Tibial nerve (tissue), 4 donors: ENCODE data around the gene MET. TPM values are rescaled to one million over a fixed set of nuclear protein-coding genes. Genes with fewer than 3 reads are reported as not detected.

Experiments used
- DNase-seq, 2 donors: peaks; one replicate each; pipeline ENCODE4 v3.0.0-alpha.2; 2019; ENCODE audit warnings: low spot score in 2 of 2
- H3K27ac ChIP-seq, 4 donors: fragments of 200-600 bp; sonication (generic) in 3 of 4; one replicate each; pipeline ENCODE4 v1.5.1; 2017 to 2019; ENCODE audit warnings: mild to moderate bottlenecking in 1 of 4
- H3K27me3 ChIP-seq, 2 donors: fragments of 200-600 bp; sonication (generic) in 1 of 2; one replicate each; pipeline versions ENCODE4 v1.5.1 to v1.6.0; 2017 to 2019
- H3K36me3 ChIP-seq, 3 donors: fragments of 200-600 bp; sonication (generic); one replicate each; pipeline ENCODE4 v1.5.1; 2018 to 2019
- H3K4me1 ChIP-seq, 4 donors: fragments of 200-600 bp; sonication (generic) in 3 of 4; one replicate each; pipeline ENCODE4 v1.5.1; 2017 to 2019
- H3K4me3 ChIP-seq, 4 donors: fragments of 200-600 bp; sonication (generic) in 3 of 4; one replicate each; pipeline ENCODE4 v1.5.1; 2017 to 2019; ENCODE audit warnings: mild to moderate bottlenecking in 1 of 4, moderate library complexity in 1 of 4
- H3K9me3 ChIP-seq, 4 donors: fragments of 200-600 bp; sonication (generic) in 3 of 4; one replicate each; pipeline ENCODE4 v1.5.1; 2017 to 2019
- CTCF ChIP-seq, 5 experiments: fragments of 200-600 bp in 3 of 5; fragments of 450-650 bp in 2 of 5; sonication (generic) in 3 of 5; IDR thresholded peaks; one replicate each; pipeline ENCODE4 v1.5.1; 2016 to 2019; ENCODE audit warnings: antibody characterized with exemption in 5 of 5, mild to moderate bottlenecking in 3 of 5, moderate library complexity in 2 of 5
- EP300 ChIP-seq, 2 donors: sonication (generic); formaldehyde crosslinking; IDR thresholded peaks; one replicate each; pipeline ENCODE4 v1.6.1; 2017; ENCODE audit warnings: antibody characterized with exemption in 2 of 2, mild to moderate bottlenecking in 1 of 2
- POLR2A ChIP-seq, 2 donors: fragments of 450-650 bp; IDR thresholded peaks; one replicate each; pipeline ENCODE4 v1.6.1; 2017; ENCODE audit warnings: antibody characterized with exemption in 2 of 2, mild to moderate bottlenecking in 2 of 2, moderate library complexity in 2 of 2
- WGBS, 2 donors: methylation state at CpG; one replicate each; pipeline ENCODE4 v1.1.5; 2018; 5-methylcytosine and 5-hydroxymethylcytosine counted together
- total RNA-seq, 4 donors: library from RNA; depleted of rRNA; stranded (reverse); fragments of >200 nt; gene quantifications; one replicate each; pipeline ENCODE4 v1.1.0, GENCODE V29; 2016

MET gene
- total RNA-seq, 4 donors from 2014 or later, result 22.6 to 49.8 (median 37.1) TPM

- Histone ChIP-seq H3K36me3 (no peaks in the 10 kb centered on the region), H3K9me3 (no peaks in the 10 kb centered on the region), H3K27me3 (no peaks in the 10 kb centered on the region), H3K27ac (peak overlapping the region in 2 of 4 donors; percentile 5 to 12), H3K4me3 (no peak overlapping the region), H3K4me1 (peaks cover 0 to 68% (median 2%) of the 10 kb centered on the region in 4 donors)
- no peak for TF ChIP-seq POLR2A (IDR thresholded peaks at IDR 0.05)
- no peak for TF ChIP-seq CTCF (IDR thresholded peaks at IDR 0.05)
- no peak for TF ChIP-seq EP300 (IDR thresholded peaks at IDR 0.05)
- no peak for DNase-seq
- 80 to 87% methylated on average over 1 of the region's 1 CpG for WGBS, 2 donors
Measured at GRCh38 chr7:116708248-116708647, 36.3 kb downstream of the MET start.

GRCh38 chr7:116708861-116709260 is 36.9 kb downstream of the MET start:
- DNase-seq, result no peak
- H3K36me3 ChIP-seq, result no peaks in the 10 kb centered on the region
- no peaks in the 10 kb centered on the region for H3K27me3 ChIP-seq
- no peak overlapping the region for H3K4me3 ChIP-seq
- WGBS, 2 donors, result 100% methylated on average over 1 of the region's 1 CpG
- no peak for TF ChIP-seq POLR2A (IDR thresholded peaks at IDR 0.05)
- H3K27ac ChIP-seq, result peak overlapping the region in 1 of 4 donors; percentile 5
- H3K4me1 ChIP-seq, result peaks cover 0 to 70% (median 2%) of the 10 kb centered on the region in 4 donors
- H3K9me3 ChIP-seq, result no peaks in the 10 kb centered on the region

- Histone ChIP-seq H3K27me3 (no peaks in the 10 kb centered on the region), H3K36me3 (no peaks in the 10 kb centered on the region), H3K4me3 (no peak overlapping the region), H3K27ac (peak overlapping the region in 1 of 4 donors; percentile 5), H3K9me3 (no peaks in the 10 kb centered on the region), H3K4me1 (peaks cover 0 to 73% (median 2%) of the 10 kb centered on the region in 4 donors)
- DNase-seq, result no peak
- 83 to 86% methylated on average over 4 of the region's 4 CpGs for WGBS, 2 donors
- no peak for TF ChIP-seq CTCF (IDR thresholded peaks at IDR 0.05)
- no peak for TF ChIP-seq EP300 (IDR thresholded peaks at IDR 0.05)
- TF ChIP-seq POLR2A (IDR thresholded peaks at IDR 0.05), result no peak
Measured at GRCh38 chr7:116709336-116709735, 37.3 kb downstream of the MET start.

- DNase-seq, result no peak
- Histone ChIP-seq H3K9me3 (no peaks in the 10 kb centered on the region), H3K27me3 (no peaks in the 10 kb centered on the region), H3K27ac (no peak overlapping the region), H3K36me3 (no peaks in the 10 kb centered on the region), H3K4me3 (no peak overlapping the region), H3K4me1 (peaks cover 0 to 64% (median 2%) of the 10 kb centered on the region in 4 donors)
- 48 to 65% methylated on average over 3 of the region's 3 CpGs for WGBS, 2 donors
- no peak for TF ChIP-seq EP300 (IDR thresholded peaks at IDR 0.05)
Measured at GRCh38 chr7:116710764-116711452, 38.9 kb downstream of the MET start.

- no peaks in the 10 kb centered on the region for H3K36me3 ChIP-seq
- no peaks in the 10 kb centered on the region for H3K9me3 ChIP-seq
- H3K27me3 ChIP-seq, result no peaks in the 10 kb centered on the region
- H3K4me3 ChIP-seq, result no peak overlapping the region
- DNase-seq, result no peak
- no peak for TF ChIP-seq POLR2A (IDR thresholded peaks at IDR 0.05)
- TF ChIP-seq CTCF (IDR thresholded peaks at IDR 0.05), result no peak
- TF ChIP-seq EP300 (IDR thresholded peaks at IDR 0.05), result no peak
- H3K4me1 ChIP-seq, result peaks cover 0 to 64% (median 2%) of the 10 kb centered on the region in 4 donors
- no peak overlapping the region for H3K27ac ChIP-seq
- 91 to 92% methylated on average over 4 of the region's 4 CpGs for WGBS, 2 donors
Measured at GRCh38 chr7:116711790-116712189, 39.8 kb downstream of the MET start.

- TF ChIP-seq CTCF (IDR thresholded peaks at IDR 0.05) (no peak), EP300 (IDR thresholded peaks at IDR 0.05) (no peak), POLR2A (IDR thresholded peaks at IDR 0.05) (no peak)
- Histone ChIP-seq H3K4me3 (no peak overlapping the region), H3K27ac (no peak overlapping the region), H3K27me3 (no peaks in the 10 kb centered on the region), H3K36me3 (no peaks in the 10 kb centered on the region), H3K4me1 (peaks cover 0 to 56% (median 2%) of the 10 kb centered on the region in 4 donors), H3K9me3 (no peaks in the 10 kb centered on the region)
- no peak for DNase-seq
- 77 to 82% methylated on average over 4 of the region's 4 CpGs for WGBS, 2 donors
Measured at GRCh38 chr7:116713500-116713899, 41.5 kb downstream of the MET start.
